B cell (primary cell): Measurements from ENCODE around the gene SPTLC2. TPM values are rescaled to one million over a fixed set of nuclear protein-coding genes. Genes with fewer than 3 reads are reported as not detected.

Experiments used
- ATAC-seq: fragments of 200-7000 bp; cut with Tn5 transposase; one replicate; pipeline ENCODE4 v1.10.0; 2021; ENCODE audit warnings: low read depth, mild to moderate bottlenecking, moderate number of reproducible peaks, moderate library complexity
- CTCF ChIA-PET: fragments of 350-600 bp; sonication (Branson Sonifier 250); formaldehyde crosslinking; loops from one replicate; lab custom pipeline; 2021; ENCODE audit warnings: antibody characterized with exemption, inconsistent platforms; lab: Charles Lee
- POLR2A ChIA-PET: fragments of 350-600 bp; sonication (Branson Sonifier 250); formaldehyde crosslinking; loops from one replicate; lab custom pipeline; 2021; ENCODE audit warnings: antibody characterized with exemption; lab: Charles Lee
- DNase-seq: peaks from one replicate; pipeline ENCODE4 v3.0.0; 2013
- H2AFZ ChIP-seq: 2 replicates; pipeline ENCODE4 v1.6.1; 2012; ENCODE audit warnings: mild to moderate bottlenecking, low read depth, low read length; ENCODE audit not compliant: insufficient read depth, poor library complexity, severe bottlenecking
- H3K27ac ChIP-seq, 2 donors: 1 replicate in 1 of 2; 2 replicates in 1 of 2; pipeline ENCODE4 v1.5.1; 2012 to 2013; ENCODE audit warnings: low read length in 2 of 2, mild to moderate bottlenecking in 2 of 2, moderate library complexity in 1 of 2
- H3K27me3 ChIP-seq, 4 experiments: fragments of 200-600 bp in 1 of 4; sonication (generic) in 1 of 4; replicated peaks in 1 of 4; 1 replicate in 2 of 4; 2 replicates in 2 of 4; pipeline versions ENCODE4 v1.6.1 to v1.7.0; 2013 to 2016; ENCODE audit warnings: low read length in 3 of 4, mild to moderate bottlenecking in 2 of 4, mixed read lengths in 1 of 4, moderate library complexity in 1 of 4; ENCODE audit not compliant: insufficient read depth in 4 of 4, control insufficient read depth in 3 of 4; ENCODE audit errors: control extremely low read depth in 1 of 4
- H3K36me3 ChIP-seq, 2 experiments: replicated peaks in 1 of 2; 1 replicate in 1 of 2; 2 replicates in 1 of 2; pipeline versions ENCODE4 v1.6.1 to v1.7.1; 2013; ENCODE audit warnings: low read length in 1 of 2; ENCODE audit not compliant: insufficient read depth in 2 of 2, control insufficient read depth in 1 of 2; ENCODE audit errors: control extremely low read depth in 1 of 2, extremely low read depth in 1 of 2
- H3K4me1 ChIP-seq, 2 donors: fragments of 200-600 bp in 1 of 2; sonication (generic) in 1 of 2; 1 replicate in 1 of 2; 2 replicates in 1 of 2; pipeline versions ENCODE4 v1.5.1 to v1.6.1; 2013 to 2017; ENCODE audit warnings: low read length in 2 of 2; ENCODE audit not compliant: control insufficient read depth in 2 of 2, insufficient read depth in 2 of 2
- H3K4me2 ChIP-seq: replicated peaks from 2 replicates; pipeline ENCODE3; 2012; ENCODE audit warnings: mild to moderate bottlenecking, low read depth, low read length; ENCODE audit not compliant: poor library complexity, severe bottlenecking
- H3K4me3 ChIP-seq, 5 experiments: fragments of 200-600 bp in 1 of 5; sonication (generic) in 1 of 5; 1 replicate in 3 of 5; 2 replicates in 2 of 5; pipeline versions ENCODE4 v1.5.1 to v1.7.0; 2011 to 2016; ENCODE audit warnings: low read length in 4 of 5, mild to moderate bottlenecking in 4 of 5, low read depth in 2 of 5, control low read depth in 1 of 5, moderate library complexity in 1 of 5; ENCODE audit not compliant: insufficient read depth in 1 of 5; ENCODE audit errors: control extremely low read depth in 1 of 5, extremely low read depth in 1 of 5
- H3K79me2 ChIP-seq: fragments of 200-600 bp; sonication (generic); one replicate; pipeline ENCODE4 v1.6.0; 2016; ENCODE audit warnings: low read length; ENCODE audit not compliant: control insufficient read depth, insufficient read depth
- H3K9ac ChIP-seq: fragments of 200-600 bp; sonication (generic); 2 replicates; pipeline ENCODE4 v1.6.1; 2017; ENCODE audit warnings: mild to moderate bottlenecking, low read length, moderate library complexity
- H3K9me3 ChIP-seq, 3 donors: one replicate each; pipeline versions ENCODE4 v1.6.1 to v1.7.1; 2013; ENCODE audit warnings: low read length in 2 of 3; ENCODE audit not compliant: control insufficient read depth in 2 of 3, insufficient read depth in 1 of 3; ENCODE audit errors: control extremely low read depth in 1 of 3
- H4K20me1 ChIP-seq: 2 replicates; pipeline ENCODE4 v1.6.0; 2012; ENCODE audit warnings: mild to moderate bottlenecking, low read length; ENCODE audit not compliant: insufficient read depth, control insufficient read depth, poor library complexity, severe bottlenecking
- H3K27ac Mint-ChIP-seq: one replicate; pipeline ENCODE4 v1.8.0; 2021; ENCODE audit warnings: mixed read lengths
- H3K27me3 Mint-ChIP-seq: one replicate; pipeline ENCODE4 v1.8.0; 2021; ENCODE audit warnings: mixed read lengths
- H3K4me1 Mint-ChIP-seq: one replicate; pipeline ENCODE4 v1.8.0; 2021; ENCODE audit warnings: mixed read lengths
- H3K4me3 Mint-ChIP-seq: one replicate; pipeline ENCODE4 v1.8.0; 2021; ENCODE audit warnings: mixed read lengths
- H3K9me3 Mint-ChIP-seq: one replicate; pipeline ENCODE4 v1.8.0; 2022; ENCODE audit warnings: mixed read lengths; ENCODE audit not compliant: insufficient read depth
- EZH2 ChIP-seq: IDR thresholded peaks from 2 replicates; pipeline ENCODE4 v1.6.1; 2012; ENCODE audit warnings: borderline replicate concordance, low read depth, mild to moderate bottlenecking, moderate library complexity, low read length; ENCODE audit not compliant: insufficient read depth, poor library complexity, severe bottlenecking
- WGBS: methylation state at CpG from one replicate; pipeline ENCODE4 v1.1.5; 2013; ENCODE audit warnings: missing lambda C conversion rate; ENCODE audit not compliant: insufficient coverage; 5-methylcytosine and 5-hydroxymethylcytosine counted together
- intact Hi-C: fragments of 100-400 bp; cut with micrococcal nuclease; formaldehyde crosslinking; loops from one replicate; pipeline ENCODE4 v1.10.0; 2022
- polyA plus RNA-seq: library from polyadenylated mRNA; depleted of rRNA; stranded (reverse); fragments of >200 nt; gene quantifications from 2 replicates; pipeline ENCODE4 v1.2.3, GENCODE V29; 2012
- total RNA-seq, 2 donors: library from RNA; stranded (reverse); fragments of 120-200 nt in 1 of 2; gene quantifications; 1 replicate in 1 of 2; 2 replicates in 1 of 2; pipeline versions ENCODE4 v1.2.3 to v1.2.4, GENCODE V29; 2013 to 2022
- TF ChIP-seq, protein P1 (sequence below): fragments of 200-600 bp; IDR thresholded peaks from one replicate; pipeline ENCODE4 v1.8.0; 2022; ENCODE audit warnings: antibody characterized with exemption, mild to moderate bottlenecking

SPTLC2 gene
- total and polyA plus RNA-seq, 2 donors (not counting 1 experiment from before 2014, with no cell fraction given), result 9.4 to 41.4 TPM

DNA sequence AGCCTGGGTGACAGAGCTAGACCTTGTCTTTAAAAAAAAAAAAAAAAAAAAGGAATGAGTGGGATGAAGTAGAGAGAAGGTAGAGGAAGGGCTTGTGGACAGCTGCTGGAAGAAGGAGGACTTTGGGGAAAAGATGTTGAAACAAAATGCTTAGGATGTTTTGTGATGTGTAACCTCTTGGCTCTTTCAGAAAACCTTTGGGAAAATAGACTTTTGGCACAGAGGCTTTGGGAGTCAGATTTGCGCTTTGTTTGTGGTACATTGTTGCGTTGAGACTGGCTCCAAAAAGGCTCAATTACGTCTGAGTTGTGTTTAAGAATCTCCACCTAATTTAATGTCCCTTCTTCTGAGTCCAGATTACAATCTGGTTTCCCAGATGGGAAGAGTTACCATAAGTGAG is 32.9 kb upstream of the SPTLC2 start:
- ATAC-seq, result no peak
- H3K27ac Mint-ChIP-seq, result no peak overlapping the region
- Histone ChIP-seq H3K9me3 (peaks cover 0 to 3% (median 0%) of the 10 kb centered on the region in 3 donors), H4K20me1 (no peaks in the 10 kb centered on the region), H3K4me2 (no peak overlapping the region), H2AFZ (no peak overlapping the region), H3K9ac (no peak overlapping the region), H3K27ac (no peak overlapping the region), H3K4me1 (peaks cover 0 to 3% of the 10 kb centered on the region in 2 donors), H3K36me3 (no peaks in the 10 kb centered on the region), H3K4me3 (no peak overlapping the region), H3K79me2 (no peaks in the 10 kb centered on the region), H3K27me3 (no peaks in the 10 kb centered on the region)
- no peaks in the 10 kb centered on the region for H3K4me1 Mint-ChIP-seq
- no peaks in the 10 kb centered on the region for H3K27me3 Mint-ChIP-seq
- WGBS, result no CpG with 5 or more reads among the region's 3 CpGs
- CTCF ChIA-PET, result no interaction called here
- H3K9me3 Mint-ChIP-seq, result no peaks in the 10 kb centered on the region
- intact Hi-C loops, result loop anchor here (10.0 kb wide), 1 partner anchor 55 kb away; no protein-coding TSS in a partner anchor
- no peak for DNase-seq
- POLR2A ChIA-PET, result no interaction called here
- no peak for TF ChIP-seq EZH2
- TF ChIP-seq, protein P1, sequence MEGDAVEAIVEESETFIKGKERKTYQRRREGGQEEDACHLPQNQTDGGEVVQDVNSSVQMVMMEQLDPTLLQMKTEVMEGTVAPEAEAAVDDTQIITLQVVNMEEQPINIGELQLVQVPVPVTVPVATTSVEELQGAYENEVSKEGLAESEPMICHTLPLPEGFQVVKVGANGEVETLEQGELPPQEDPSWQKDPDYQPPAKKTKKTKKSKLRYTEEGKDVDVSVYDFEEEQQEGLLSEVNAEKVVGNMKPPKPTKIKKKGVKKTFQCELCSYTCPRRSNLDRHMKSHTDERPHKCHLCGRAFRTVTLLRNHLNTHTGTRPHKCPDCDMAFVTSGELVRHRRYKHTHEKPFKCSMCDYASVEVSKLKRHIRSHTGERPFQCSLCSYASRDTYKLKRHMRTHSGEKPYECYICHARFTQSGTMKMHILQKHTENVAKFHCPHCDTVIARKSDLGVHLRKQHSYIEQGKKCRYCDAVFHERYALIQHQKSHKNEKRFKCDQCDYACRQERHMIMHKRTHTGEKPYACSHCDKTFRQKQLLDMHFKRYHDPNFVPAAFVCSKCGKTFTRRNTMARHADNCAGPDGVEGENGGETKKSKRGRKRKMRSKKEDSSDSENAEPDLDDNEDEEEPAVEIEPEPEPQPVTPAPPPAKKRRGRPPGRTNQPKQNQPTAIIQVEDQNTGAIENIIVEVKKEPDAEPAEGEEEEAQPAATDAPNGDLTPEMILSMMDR, result no peak
- no peak overlapping the region for H3K4me3 Mint-ChIP-seq

DNA sequence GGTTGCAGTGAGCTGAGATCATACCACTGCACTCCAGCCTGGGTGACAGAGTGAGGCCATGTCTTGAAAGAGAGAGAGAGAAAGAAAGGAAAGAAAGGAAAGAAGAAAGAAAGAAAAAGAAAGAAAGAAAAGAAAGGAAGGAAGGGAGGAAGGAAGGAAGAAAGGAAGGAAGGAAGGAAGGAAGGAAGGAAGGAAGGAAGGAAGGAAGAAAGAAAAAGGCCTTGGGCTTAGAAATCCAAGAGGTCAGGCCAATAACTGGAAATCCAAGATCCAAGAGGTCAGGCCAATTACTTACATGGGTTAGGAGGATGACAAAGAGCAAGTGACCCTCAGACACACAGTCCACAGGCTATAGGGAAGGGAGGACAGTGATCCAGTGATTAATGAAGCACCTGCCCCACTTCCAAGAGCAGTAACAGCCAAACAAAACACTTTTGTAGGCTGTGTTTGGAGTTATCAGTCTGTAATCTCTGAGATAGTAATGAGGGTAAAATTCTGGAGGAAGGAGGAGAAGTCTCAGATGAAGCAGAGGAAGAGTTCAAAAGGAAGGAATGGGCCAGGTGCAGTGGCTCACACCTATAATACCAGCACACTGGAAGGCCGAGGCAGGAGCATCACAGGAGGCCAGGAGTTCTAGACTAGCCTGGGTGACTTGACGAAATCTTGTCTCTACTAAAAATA is 32.2 kb upstream of the SPTLC2 start:
- no peak overlapping the region for H3K4me3 Mint-ChIP-seq
- Histone ChIP-seq H3K4me2 (no peak overlapping the region), H3K4me1 (peaks cover 0 to 3% of the 10 kb centered on the region in 2 donors), H3K79me2 (no peaks in the 10 kb centered on the region), H3K27ac (no peak overlapping the region), H3K9ac (no peak overlapping the region), H3K9me3 (peaks cover 0 to 3% (median 0%) of the 10 kb centered on the region in 3 donors), H3K4me3 (no peak overlapping the region), H3K36me3 (no peaks in the 10 kb centered on the region), H3K27me3 (no peaks in the 10 kb centered on the region), H2AFZ (no peak overlapping the region), H4K20me1 (no peaks in the 10 kb centered on the region)
- DNase-seq (no peak), ATAC-seq (no peak)
- no peaks in the 10 kb centered on the region for H3K27me3 Mint-ChIP-seq
- H3K4me1 Mint-ChIP-seq, result no peaks in the 10 kb centered on the region
- intact Hi-C loops, result loop anchor here (10.0 kb wide), 1 partner anchor 54 kb away; no protein-coding TSS in a partner anchor
- POLR2A ChIA-PET, result no interaction called here
- H3K9me3 Mint-ChIP-seq, result no peaks in the 10 kb centered on the region
- CTCF ChIA-PET, result no interaction called here
- no peak overlapping the region for H3K27ac Mint-ChIP-seq
- no peak for TF ChIP-seq EZH2
- TF ChIP-seq, protein P1, result no peak
- WGBS, result 72% methylated on average over 2 of the region's 2 CpGs
